Mucosa of rectum (tissue), 2 donors: Measurements from ENCODE around the gene MMP14.
A peak's percentile ranks its signal among the peaks of the same experiment; 100 is the strongest.
"Not testable (repeated sequence)": the region's sequence is repeated elsewhere in the genome, so short reads cannot be mapped to it uniquely, and the experiment has no call there.

Experiments used
- H3K27ac ChIP-seq, 2 donors: one replicate each; pipeline ENCODE4 v1.7.0; 2013; ENCODE audit warnings: inconsistent platforms in 2 of 2, low read depth in 2 of 2, low read length in 2 of 2
- H3K27me3 ChIP-seq, 2 donors: one replicate each; pipeline ENCODE4 v1.7.0; 2013; ENCODE audit warnings: low read length in 2 of 2; ENCODE audit not compliant: control insufficient read depth in 2 of 2, insufficient read depth in 2 of 2
- H3K36me3 ChIP-seq, 2 donors: one replicate each; pipeline ENCODE4 v1.7.0; 2013; ENCODE audit warnings: low read length in 2 of 2; ENCODE audit not compliant: control insufficient read depth in 2 of 2, insufficient read depth in 2 of 2
- H3K4me1 ChIP-seq, 2 donors: one replicate each; pipeline ENCODE4 v1.7.0; 2013; ENCODE audit warnings: low read length in 2 of 2, mild to moderate bottlenecking in 1 of 2; ENCODE audit not compliant: control insufficient read depth in 2 of 2, insufficient read depth in 2 of 2
- H3K4me3 ChIP-seq, 2 donors: one replicate each; pipeline ENCODE4 v1.7.0; 2013; ENCODE audit warnings: low read length in 2 of 2
- H3K9ac ChIP-seq, 2 donors: one replicate each; pipeline ENCODE4 v1.7.0; 2013; ENCODE audit warnings: low read length in 2 of 2, low read depth in 1 of 2, mild to moderate bottlenecking in 1 of 2
- H3K9me3 ChIP-seq, 2 donors: one replicate each; pipeline ENCODE4 v1.7.0; 2013; ENCODE audit warnings: low read length in 2 of 2; ENCODE audit not compliant: control insufficient read depth in 2 of 2
- donor health status: healthy.
- donor health status: Normal muscosa, but diverticular disease.

MMP14 gene

DNA sequence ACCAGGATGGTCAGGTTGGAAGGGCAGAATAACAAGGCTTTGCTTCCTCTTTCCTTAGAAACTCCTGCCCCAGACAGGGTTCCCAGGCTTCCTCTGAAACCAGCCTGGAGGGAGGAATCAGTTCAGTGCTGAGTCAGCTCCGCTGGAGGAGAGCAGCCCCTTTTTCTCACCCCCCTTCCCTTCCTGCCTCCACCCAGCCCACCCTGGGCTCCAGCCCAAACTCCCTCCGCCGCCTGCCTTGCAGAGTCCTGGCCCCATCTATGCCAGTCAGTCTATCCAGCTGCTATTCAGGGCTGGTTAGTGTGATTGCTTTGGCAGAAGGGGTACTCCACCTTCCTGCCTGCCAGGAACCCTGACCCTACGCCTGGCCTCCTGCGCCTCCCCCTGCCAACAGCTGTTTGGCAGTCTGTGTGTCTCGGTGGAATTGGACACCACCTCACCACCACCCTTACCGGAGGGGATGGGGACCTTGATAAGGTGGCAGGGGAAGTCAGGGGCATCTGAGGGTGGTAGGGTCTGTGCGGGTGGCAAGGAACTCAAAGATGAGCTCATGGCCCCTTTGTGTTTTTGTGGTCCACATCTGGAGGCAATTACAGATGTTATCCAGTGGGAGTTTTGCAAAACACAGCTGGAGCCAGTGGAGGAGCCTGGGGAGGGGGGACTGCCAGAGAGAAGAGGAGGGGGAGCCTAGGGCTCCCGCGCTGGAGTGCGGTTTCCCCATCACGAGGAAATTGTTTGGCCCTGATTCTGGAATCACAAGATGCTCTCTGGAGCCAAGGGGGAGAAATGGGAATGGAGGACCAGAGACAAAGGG is 12.2 kb downstream of the MMP14 start:
- H3K9ac ChIP-seq: peak overlapping the region; percentile 14 to 46

DNA sequence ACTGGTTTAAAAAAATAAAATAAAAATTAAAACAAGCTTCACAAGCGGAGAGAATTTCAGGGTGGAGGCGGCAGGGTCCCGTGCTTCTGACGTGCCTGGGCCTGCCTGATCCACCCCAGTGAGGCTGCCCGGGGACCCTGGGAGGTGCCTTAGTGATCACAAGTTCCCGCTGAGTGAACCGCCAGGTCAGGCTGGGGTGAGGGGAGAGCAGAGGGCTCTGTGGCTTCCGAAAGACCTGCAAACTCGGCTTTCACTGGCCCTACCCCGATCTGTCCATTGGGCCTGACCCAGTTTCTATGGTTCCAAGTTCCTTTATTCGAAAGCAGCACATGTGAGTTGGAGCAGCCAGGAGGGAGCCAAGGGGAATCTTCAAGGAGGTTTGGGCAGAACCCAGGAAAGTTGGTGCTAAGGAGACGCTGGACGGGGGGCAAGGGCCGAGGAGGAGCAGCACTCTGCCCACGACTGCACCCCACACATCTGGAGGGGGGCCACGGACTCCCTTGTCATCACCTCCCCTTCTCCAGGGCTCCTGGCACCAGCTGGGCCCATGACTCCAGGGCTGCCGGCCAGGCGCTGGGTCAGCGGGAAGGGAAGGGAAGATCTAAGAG is 12.9 kb downstream of the MMP14 start:
- H3K4me3 ChIP-seq: no peak overlapping the region

More for the DNA sequence above, 12.2 kb downstream of the MMP14 start:
- peak overlapping the region; percentile 69 to 87 for H3K27ac ChIP-seq
- no peaks in the 10 kb centered on the region for H3K27me3 ChIP-seq
- peak overlapping the region; percentile 33 for H3K4me3 ChIP-seq
- H3K9me3 ChIP-seq: no peaks in the 10 kb centered on the region
- H3K36me3 ChIP-seq: peaks cover 25% of the 10 kb centered on the region in 2 donors
- peaks cover 23 to 28% of the 10 kb centered on the region in 2 donors for H3K4me1 ChIP-seq

DNA sequence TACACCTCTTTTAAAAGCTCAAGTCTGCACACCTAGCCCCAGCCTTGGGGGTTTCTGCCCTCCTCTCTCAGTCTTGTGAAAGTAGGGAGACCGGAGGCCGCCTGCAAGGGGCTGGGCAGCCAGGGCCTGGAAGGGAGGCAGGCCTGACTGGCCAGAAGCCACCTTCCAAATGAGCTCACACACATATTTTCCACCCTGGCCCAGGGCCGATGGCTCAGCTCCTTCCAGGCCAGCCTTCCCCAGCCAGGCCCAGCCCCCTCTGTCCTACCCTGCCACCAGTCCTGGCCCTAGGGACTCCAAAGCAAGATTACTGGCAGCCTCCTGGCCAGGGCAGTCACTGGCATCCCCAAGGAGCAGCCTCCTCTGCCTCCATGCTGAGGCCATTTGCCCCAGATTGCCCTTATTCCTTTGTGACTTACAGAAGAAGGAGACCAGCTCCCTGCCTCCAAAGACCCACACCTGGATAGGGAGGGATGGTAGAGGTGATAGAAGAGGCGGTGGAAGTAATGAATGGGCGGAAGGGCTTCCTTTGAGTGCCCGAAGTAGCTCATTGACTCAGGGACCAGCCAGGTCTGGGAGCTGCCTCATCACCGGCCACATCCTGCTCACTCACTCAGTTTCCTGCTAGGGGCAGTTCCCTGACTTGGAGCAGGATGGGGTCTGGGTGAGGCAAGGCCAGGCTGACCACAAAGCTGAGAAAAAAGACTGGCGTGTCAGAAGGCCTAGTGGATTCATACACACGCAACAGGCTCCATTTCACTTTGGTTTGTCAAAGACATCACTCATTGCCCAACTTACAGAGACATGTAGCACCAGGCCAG is 14.8 kb downstream of the MMP14 start:
- Histone ChIP-seq H3K4me3 (no peak overlapping the region), H3K9me3 (no peaks in the 10 kb centered on the region), H3K36me3 (peaks cover 4 to 6% of the 10 kb centered on the region in 2 donors), H3K27me3 (no peaks in the 10 kb centered on the region), H3K27ac (peak overlapping the region; percentile 59 to 69), H3K4me1 (peaks cover 20 to 28% of the 10 kb centered on the region in 2 donors), H3K9ac (peak overlapping the region in 1 of 2 donors; percentile 11)

More for the DNA sequence above, 12.9 kb downstream of the MMP14 start:
- Histone ChIP-seq H3K4me1 (peaks cover 23 to 28% of the 10 kb centered on the region in 2 donors), H3K9me3 (no peaks in the 10 kb centered on the region), H3K27me3 (no peaks in the 10 kb centered on the region), H3K27ac (peak overlapping the region; percentile 69 to 87), H3K36me3 (peaks cover 21 to 22% of the 10 kb centered on the region in 2 donors), H3K9ac (peak overlapping the region in 1 of 2 donors; percentile 46)

DNA sequence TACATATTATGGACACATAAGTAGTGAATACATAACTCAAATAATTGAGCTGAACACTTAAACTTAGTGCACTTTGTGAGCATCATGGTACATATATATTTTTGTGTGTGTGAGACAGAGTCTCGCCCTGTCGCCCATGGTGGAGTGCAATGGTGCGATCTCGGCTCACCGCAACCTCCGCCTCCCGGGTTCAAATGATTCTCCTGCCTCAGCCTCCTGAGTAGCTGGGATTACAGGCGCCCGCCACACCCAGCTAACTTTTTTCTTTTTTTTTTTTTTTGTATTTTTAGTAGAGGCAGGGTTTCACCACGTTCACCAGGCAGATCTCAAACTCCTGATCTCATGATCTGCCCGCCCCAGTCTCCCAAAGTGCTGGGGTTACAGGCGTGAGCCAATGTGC is 15.8 kb downstream of the MMP14 start:
- not testable (repeated sequence) for H3K27me3 ChIP-seq, H3K9ac ChIP-seq, H3K9me3 ChIP-seq, H3K4me3 ChIP-seq, H3K36me3 ChIP-seq
- Histone ChIP-seq H3K4me1 (peaks cover 13 to 25% of the 10 kb centered on the region in 2 donors), H3K27ac (peak overlapping the region; percentile 63 to 94)

DNA sequence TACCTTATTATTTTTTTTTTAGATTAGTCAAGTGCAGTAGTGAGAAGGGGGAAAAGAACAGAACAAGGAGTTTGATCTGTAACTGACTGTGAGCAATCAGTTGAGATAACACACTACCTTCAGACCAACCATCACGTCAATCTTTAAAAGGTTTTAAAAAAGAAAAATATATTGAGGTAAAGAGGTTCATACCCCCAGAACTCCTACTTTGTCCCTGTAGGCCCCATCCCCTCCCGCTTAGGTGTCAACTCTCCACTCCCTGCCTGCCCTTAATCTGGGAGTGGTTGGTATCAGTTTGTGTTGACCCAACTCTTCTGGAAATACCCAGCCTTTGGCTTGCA is 16.2 kb downstream of the MMP14 start:
- Histone ChIP-seq H3K27me3 (no peaks in the 10 kb centered on the region), H3K9me3 (no peaks in the 10 kb centered on the region), H3K9ac (no peak overlapping the region), H3K27ac (peak overlapping the region; percentile 84 to 94), H3K36me3 (no peaks in the 10 kb centered on the region), H3K4me1 (peaks cover 13 to 25% of the 10 kb centered on the region in 2 donors), H3K4me3 (no peak overlapping the region)

DNA sequence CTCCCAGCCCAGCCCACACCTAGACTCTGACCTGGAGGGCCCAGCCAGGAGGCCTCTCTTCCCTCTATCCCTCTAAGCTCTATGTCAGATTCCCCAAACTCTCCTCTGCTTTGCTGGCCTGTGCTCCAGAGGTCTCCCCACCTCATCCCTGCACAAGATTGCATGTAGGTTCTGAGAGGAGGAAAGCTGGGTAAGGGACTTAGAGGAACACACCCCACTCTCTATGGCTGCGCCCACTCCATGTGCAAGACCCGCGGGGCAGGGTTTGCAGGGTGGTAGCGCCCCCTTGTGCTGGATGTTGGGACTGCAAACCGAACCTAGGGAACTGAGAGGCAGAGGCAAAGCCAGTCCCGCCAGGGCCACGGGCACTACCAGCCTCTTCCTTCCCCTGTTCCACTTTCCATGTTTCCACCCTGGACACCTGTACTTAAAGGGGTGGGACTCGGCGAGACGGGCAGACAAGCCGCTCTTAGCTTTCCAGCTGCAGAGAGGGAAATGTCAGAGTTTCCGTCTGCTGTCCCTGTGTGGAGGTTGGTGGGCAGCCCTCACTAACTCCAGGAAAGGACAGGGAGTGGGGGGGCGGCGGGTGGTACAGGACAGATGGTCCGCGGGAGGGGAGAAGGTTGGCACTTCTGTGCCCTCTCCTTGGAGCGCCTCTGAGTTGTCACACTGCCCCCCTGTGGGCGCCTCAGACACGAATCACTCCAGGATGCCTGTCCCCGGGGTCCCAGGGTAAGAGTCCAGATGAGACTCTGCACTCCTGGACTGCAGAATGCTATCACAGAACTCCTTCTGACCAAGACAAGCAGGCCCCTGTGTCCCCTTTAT is 16.8 kb downstream of the MMP14 start:
- Histone ChIP-seq H3K27ac (peak overlapping the region; percentile 84 to 94), H3K4me1 (peaks cover 13 to 19% of the 10 kb centered on the region in 2 donors), H3K4me3 (peak overlapping the region; percentile 76 to 82), H3K27me3 (no peaks in the 10 kb centered on the region), H3K9ac (peak overlapping the region; percentile 86 to 91), H3K36me3 (no peaks in the 10 kb centered on the region), H3K9me3 (no peaks in the 10 kb centered on the region)

DNA sequence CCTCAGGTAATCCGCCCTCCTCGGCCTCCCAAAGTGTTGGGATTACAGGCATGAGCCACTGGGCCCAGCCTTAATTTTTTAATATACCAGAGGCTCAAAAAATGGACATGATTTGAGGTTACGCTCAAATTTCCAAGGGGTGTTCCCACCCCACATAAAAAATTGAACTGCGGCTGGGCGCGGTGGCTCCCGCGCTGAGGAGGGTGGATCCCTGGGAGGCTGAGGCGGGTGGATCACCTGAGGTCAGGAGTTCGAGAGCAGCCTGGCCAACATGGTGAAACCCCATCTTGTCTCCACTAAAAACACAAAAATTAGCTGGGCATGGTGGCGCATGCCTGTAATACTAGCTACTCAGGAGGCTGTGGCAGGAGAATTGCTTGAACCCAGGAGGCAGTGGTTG is 17.9 kb downstream of the MMP14 start:
- not testable (repeated sequence) for H3K27ac ChIP-seq, H3K9me3 ChIP-seq, H3K4me3 ChIP-seq, H3K36me3 ChIP-seq, H3K27me3 ChIP-seq, H3K9ac ChIP-seq
- H3K4me1 ChIP-seq: peaks cover 13 to 15% of the 10 kb centered on the region in 2 donors

DNA sequence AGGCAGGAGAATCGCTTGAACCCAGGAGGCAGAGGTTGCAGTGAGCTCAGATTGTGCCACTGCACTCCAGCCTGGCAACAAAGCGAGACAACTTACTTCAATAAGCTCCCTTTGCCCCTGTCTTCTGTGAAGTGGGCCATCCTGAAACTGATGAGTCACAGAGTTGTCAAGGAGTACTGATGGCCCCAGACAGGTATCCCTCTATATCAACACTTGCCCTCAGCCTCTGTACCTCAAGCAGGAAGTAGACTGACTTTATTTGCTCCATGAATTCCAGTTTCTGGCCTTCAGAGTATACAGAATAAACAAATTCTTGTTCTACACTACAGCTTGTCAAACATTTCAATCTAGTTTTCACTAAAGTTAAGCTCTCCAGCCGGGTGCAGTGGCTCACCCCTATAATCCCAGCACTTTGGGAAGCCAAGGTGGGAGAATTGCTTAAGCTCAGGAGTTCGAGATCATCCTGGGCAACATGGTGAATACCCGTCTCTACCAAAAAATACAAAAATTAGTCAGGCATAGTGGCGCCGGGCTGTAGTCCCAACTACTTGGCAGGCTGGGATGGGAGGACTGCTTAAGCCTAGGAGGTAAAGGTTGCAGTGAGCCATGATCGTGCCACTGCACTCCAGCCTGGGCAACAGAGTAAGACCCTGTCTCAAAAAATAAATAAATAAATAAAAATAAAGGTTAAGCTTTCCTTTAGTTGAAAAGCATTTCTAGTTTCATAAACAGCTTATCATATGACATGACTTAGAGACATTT is 18.8 kb downstream of the MMP14 start:
- H3K36me3 ChIP-seq: no peaks in the 10 kb centered on the region
- H3K27me3 ChIP-seq: no peaks in the 10 kb centered on the region
- no peak overlapping the region for H3K27ac ChIP-seq
- H3K4me1 ChIP-seq: peaks cover 12 to 13% of the 10 kb centered on the region in 2 donors
- no peak overlapping the region for H3K9ac ChIP-seq
- no peaks in the 10 kb centered on the region for H3K9me3 ChIP-seq
- no peak overlapping the region for H3K4me3 ChIP-seq

DNA sequence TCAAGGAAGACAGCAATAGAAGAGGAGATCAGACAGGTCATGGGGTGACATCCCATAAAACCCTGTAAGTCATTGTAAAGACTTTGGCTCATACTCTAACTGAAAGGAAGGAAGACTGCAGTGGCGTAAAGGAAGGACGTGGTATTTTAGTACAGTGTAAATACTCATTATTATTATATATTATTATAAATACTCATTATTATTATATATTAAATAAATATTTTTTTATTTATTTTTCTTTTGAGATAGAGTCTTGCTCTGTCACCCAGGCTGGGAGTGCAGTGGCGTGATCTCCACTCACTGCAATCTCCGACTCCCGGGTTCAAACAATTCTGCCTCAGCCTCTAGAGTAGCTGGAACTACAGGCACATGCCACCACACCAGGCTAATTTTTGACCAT is 20.0 kb downstream of the MMP14 start:
- Histone ChIP-seq H3K4me3 (no peak overlapping the region), H3K9ac (no peak overlapping the region)

More for the DNA sequence above, 20.0 kb downstream of the MMP14 start:
- peaks cover 8 to 9% of the 10 kb centered on the region in 2 donors for H3K4me1 ChIP-seq
- no peaks in the 10 kb centered on the region for H3K9me3 ChIP-seq
- H3K27ac ChIP-seq: no peak overlapping the region
- H3K27me3 ChIP-seq: no peaks in the 10 kb centered on the region
- no peaks in the 10 kb centered on the region for H3K36me3 ChIP-seq
